ENCODE results near the gene BCL6. TPM values are rescaled to one million over a fixed set of nuclear protein-coding genes. Genes with fewer than 3 reads are reported as not detected.

BCL6 gene
- total and polyA plus RNA-seq, 12 donors, result 27.9 to 154 (median 47.6) TPM

DNA sequence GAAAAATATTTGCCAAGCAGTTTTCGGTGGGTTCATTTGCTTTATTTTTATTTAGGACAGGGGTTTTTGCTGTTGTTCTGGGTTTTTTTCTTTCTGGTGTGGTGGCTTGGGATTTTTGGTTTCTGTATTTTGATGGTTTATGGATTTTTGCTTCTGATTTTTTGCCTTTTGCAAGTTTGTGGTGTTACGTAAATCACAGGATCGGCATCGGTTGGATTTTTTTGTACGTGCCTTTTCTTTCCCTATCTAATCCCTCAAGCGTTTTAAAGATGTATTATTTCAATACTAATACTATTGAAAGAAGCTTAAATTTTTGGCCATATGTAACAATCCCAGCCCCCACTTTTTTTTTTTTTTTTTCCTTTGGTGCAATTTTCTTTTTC, 782 bp upstream of the BCL6 start:
- H3K27me3 ChIP-seq, result no peaks in the 10 kb centered on the region
- no peaks in the 10 kb centered on the region for H3K36me3 ChIP-seq
- no peak for DNase-seq
- TF ChIP-seq, protein P1, sequence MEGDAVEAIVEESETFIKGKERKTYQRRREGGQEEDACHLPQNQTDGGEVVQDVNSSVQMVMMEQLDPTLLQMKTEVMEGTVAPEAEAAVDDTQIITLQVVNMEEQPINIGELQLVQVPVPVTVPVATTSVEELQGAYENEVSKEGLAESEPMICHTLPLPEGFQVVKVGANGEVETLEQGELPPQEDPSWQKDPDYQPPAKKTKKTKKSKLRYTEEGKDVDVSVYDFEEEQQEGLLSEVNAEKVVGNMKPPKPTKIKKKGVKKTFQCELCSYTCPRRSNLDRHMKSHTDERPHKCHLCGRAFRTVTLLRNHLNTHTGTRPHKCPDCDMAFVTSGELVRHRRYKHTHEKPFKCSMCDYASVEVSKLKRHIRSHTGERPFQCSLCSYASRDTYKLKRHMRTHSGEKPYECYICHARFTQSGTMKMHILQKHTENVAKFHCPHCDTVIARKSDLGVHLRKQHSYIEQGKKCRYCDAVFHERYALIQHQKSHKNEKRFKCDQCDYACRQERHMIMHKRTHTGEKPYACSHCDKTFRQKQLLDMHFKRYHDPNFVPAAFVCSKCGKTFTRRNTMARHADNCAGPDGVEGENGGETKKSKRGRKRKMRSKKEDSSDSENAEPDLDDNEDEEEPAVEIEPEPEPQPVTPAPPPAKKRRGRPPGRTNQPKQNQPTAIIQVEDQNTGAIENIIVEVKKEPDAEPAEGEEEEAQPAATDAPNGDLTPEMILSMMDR (IDR thresholded peaks at IDR 0.05), result no peak
- no peak for ATAC-seq
- intact Hi-C loops (cut with DNase I), result loop anchor here (2.0 to 10.0 kb wide), 22 partner anchors 201 to 1399 kb away; partner anchors contain the start of gene LPP (in 4 of the 10)
- H3K9me3 ChIP-seq, result no peaks in the 10 kb centered on the region
- H3K27ac ChIP-seq, result peak overlapping the region; percentile 85 to 100 (median 99)
- WGBS, 2 donors, result 2 to 10% methylated on average over 6 of the region's 6 CpGs
- peak overlapping the region; percentile 20 to 95 (median 74) for H3K4me3 ChIP-seq
- H3K4me1 ChIP-seq, result peaks cover 0 to 52% (median 15%) of the 10 kb centered on the region in 9 donors

DNA sequence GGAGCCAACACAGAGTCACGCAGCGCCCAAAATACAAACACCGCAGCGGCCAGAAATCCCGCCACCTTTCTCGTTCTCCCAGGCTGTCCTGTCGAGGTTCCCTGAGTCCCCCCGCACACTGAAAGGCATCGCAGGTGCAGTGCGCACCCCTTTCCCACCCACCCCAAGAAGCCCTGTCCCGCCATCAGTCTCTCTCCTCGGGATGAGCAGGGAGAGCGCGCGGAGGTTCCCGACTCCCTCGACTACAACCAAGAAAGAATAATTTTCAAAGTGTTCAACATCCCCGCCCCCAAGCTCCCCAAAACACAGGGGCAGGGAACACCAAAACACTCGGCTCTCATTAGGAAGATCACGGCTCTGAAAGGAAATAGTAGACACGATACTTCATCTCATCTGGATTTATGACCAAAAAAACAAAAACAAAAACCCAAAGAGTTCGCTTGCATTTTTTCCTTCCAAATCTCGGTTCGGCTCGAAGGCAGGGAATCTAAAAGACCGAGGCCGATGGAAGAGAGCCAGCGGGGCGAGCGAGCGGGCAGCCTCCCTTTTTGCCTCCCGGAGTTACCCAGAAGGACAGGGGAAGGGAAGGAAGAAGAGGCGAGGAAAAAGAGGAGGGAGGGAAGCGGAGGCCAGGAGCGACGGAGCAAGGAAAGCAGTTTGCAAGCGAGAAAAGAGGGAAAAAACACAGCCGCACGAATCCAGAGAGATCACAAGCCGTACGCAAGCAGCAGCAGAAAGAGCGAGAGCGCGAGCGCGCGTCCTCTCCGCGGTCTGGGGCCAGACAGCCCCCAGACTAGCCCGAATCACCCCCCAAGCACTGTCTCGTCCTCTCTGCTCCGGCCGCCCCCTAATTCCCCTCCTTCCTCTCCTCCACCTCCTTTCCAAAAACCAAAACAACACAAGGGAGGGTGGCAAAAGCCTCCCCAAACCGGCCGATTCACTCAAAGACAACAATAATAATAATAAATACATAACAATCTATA, 808 bp downstream of the BCL6 start:
- TF ChIP-seq, protein P1 (IDR thresholded peaks at IDR 0.05), result no peak
- Histone ChIP-seq H3K4me1 (peaks cover 5 to 50% (median 24%) of the 10 kb centered on the region in 9 donors), H3K4me3 (peak overlapping the region; percentile 60 to 95 (median 74)), H3K27ac (peak overlapping the region; percentile 85 to 100 (median 99)), H3K36me3 (no peaks in the 10 kb centered on the region), H3K9me3 (no peaks in the 10 kb centered on the region), H3K27me3 (no peaks in the 10 kb centered on the region)
- DNase-seq (peak; percentile 55 to 70), ATAC-seq (peak in 7 of 8 donors; percentile 29 to 45 (median 38))
- WGBS, 2 donors, result 0% methylated on average over 55 of the region's 55 CpGs
- intact Hi-C loops (cut with DNase I), result loop anchor here (1.0 to 10.0 kb wide), 29 partner anchors 203 to 1403 kb away; partner anchors contain the start of gene LPP (in 7 of the 10)

DNA sequence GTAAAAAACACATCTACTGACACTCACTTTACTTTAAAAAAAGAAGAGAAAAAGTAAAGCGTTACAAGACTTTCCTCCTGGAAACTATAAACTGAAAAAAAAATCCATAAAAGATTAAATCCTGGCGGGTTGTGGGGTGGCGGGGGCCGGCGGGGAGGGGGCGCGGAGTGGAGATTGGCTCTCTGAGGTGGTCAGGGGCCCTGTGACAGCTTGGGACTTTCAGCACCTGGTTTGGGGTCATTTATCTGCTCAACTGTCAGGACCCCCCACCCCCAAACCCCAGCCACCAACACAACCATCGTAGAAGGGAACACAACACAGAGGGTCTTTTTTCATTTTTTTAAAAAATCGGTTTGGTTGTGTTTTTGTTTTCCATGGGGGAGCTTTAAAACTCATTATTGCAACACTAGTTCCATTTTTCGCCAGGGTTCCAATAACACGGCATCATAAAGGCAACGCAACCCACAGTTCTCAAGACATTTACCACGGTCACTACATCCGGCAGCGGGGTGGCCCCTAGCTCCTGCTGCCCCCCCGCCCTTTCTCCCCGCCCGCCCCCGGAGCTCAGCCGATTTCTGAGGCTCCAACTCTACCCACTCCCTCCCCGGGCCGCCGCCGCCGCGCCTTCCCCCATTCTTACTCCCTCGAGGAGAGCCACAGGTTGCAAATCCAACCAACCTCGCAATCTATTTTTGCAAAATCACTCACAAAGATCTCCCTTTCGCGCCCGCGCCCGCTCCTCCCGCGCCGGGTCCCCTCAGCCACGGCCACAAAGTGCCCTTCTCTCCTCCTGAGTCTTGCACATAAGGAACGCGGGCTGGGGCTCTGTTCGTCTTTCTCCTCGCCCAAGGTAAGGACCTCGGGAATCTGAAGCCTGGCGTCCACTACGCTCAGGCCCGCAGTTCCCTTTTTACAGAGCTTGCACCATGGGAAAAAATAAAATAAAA, 1.8 kb downstream of the BCL6 start:
- 3% methylated on average over 45 of the region's 45 CpGs for WGBS, 2 donors

More for the DNA sequence above, 1.8 kb downstream of the BCL6 start:
- H3K27me3 ChIP-seq, result no peaks in the 10 kb centered on the region
- peak overlapping the region; percentile 60 to 95 (median 74) for H3K4me3 ChIP-seq
- no peaks in the 10 kb centered on the region for H3K36me3 ChIP-seq
- H3K4me1 ChIP-seq, result peaks cover 5 to 52% (median 19%) of the 10 kb centered on the region in 9 donors
- TF ChIP-seq, protein P1 (IDR thresholded peaks at IDR 0.05), result no peak
- ATAC-seq (peak in 3 of 8 donors; percentile 1 to 8 (median 6)), DNase-seq (peak; percentile 60 to 73)
- peak overlapping the region; percentile 85 to 100 (median 99) for H3K27ac ChIP-seq
- intact Hi-C loops (cut with DNase I), result loop anchor here (1.0 to 10.0 kb wide), 23 partner anchors 211 to 1404 kb away; partner anchors contain the start of gene LPP (in 6 of the 10)
- H3K9me3 ChIP-seq, result no peaks in the 10 kb centered on the region

Measured in heart right ventricle (tissue), 16 donors.